GM18873 (cell line): ENCODE results near the gene ERBB2.
"Not testable (repeated sequence)": the region's sequence is repeated elsewhere in the genome, so short reads cannot be mapped to it uniquely, and the experiment has no call there.

Experiments
- ATAC-seq: cut with Tn5 transposase; IDR thresholded peaks from one replicate; pipeline ENCODE4 v1.9.1; 2021; ENCODE audit warnings: mild to moderate bottlenecking, moderate library complexity, moderate number of reproducible peaks; ENCODE audit not compliant: unreplicated experiment, low FRiP score

The ERBB2 gene

GRCh38 chr17:39676198-39676819 lies 23.6 kb upstream of the ERBB2 start:
- no peak for ATAC-seq

- no peak for ATAC-seq
Measured at GRCh38 chr17:39677072-39677471, 22.8 kb upstream of the ERBB2 start.

GRCh38 chr17:39677542-39678339 lies 22.1 kb upstream of the ERBB2 start:
- no peak for ATAC-seq

GRCh38 chr17:39678340-39679116 lies 21.3 kb upstream of the ERBB2 start:
- ATAC-seq: no peak

- ATAC-seq: no peak
Measured at GRCh38 chr17:39679521-39680192, 20.2 kb upstream of the ERBB2 start.

GRCh38 chr17:39683295-39683939 lies 16.4 kb upstream of the ERBB2 start:
- no peak for ATAC-seq

- ATAC-seq: no peak
Measured at GRCh38 chr17:39684369-39685192, 15.3 kb upstream of the ERBB2 start.

GRCh38 chr17:39687101-39687545 lies 12.7 kb upstream of the ERBB2 start:
- ATAC-seq: no peak

- peak; percentile 70 for ATAC-seq
Measured at GRCh38 chr17:39687546-39688474, 12.1 kb upstream of the ERBB2 start, which contains the start of gene PGAP3. Gene PGAP3 (minus strand): TSS chr17:39688057. CDS start chr17:39688014, 43 bp downstream.

GRCh38 chr17:39688475-39688835 lies 11.4 kb upstream of the ERBB2 start:
- ATAC-seq: no peak

GRCh38 chr17:39688945-39689344 lies 10.9 kb upstream of the ERBB2 start:
- no peak for ATAC-seq

GRCh38 chr17:39694593-39694992 lies 5.3 kb upstream of the ERBB2 start:
- no peak for ATAC-seq

- no peak for ATAC-seq
Measured at GRCh38 chr17:39695089-39695474, 4.8 kb upstream of the ERBB2 start.

GRCh38 chr17:39696731-39697130 lies 3.1 kb upstream of the ERBB2 start:
- ATAC-seq: no peak

- ATAC-seq: no peak
Measured at GRCh38 chr17:39697961-39698360, 1.9 kb upstream of the ERBB2 start.

- not testable (repeated sequence) for ATAC-seq
Measured at GRCh38 chr17:39699157-39699817, 577 bp upstream of the ERBB2 start.

- no peak for ATAC-seq
Measured at GRCh38 chr17:39700148-39700987, 504 bp downstream of the ERBB2 start.
